ENCODE measurements around the gene MYO3A. TPM values are rescaled to one million over a fixed set of nuclear protein-coding genes. Genes with fewer than 3 reads are reported as not detected.

Gene MYO3A
- total RNA-seq, 1 donor from 2014 or later, result 1.1 TPM

- H3K27me3 Mint-ChIP-seq, result peaks cover 6% of the 10 kb centered on the region
- H3K27ac Mint-ChIP-seq, result no peak overlapping the region
- intact Hi-C loops (cut with micrococcal nuclease), result no loop called here
- peaks cover 37% of the 10 kb centered on the region for H3K4me1 Mint-ChIP-seq
- no peaks in the 10 kb centered on the region for H3K36me3 Mint-ChIP-seq (ENCODE audit: low read depth)
- POLR2A ChIA-PET, result no interaction called here
- no peak for TF ChIP-seq CTCF (IDR thresholded peaks at IDR 0.05)
- H3K9me3 Mint-ChIP-seq, result no peaks in the 10 kb centered on the region
- no peak for ATAC-seq (ENCODE audit: low read depth)
- no peak for DNase-seq
- CTCF ChIA-PET, result no interaction called here
- no peak overlapping the region for H3K4me3 Mint-ChIP-seq
Observed at GRCh38 chr10:25899304-25899703, 34.7 kb upstream of the MYO3A start.

- intact Hi-C loops (cut with micrococcal nuclease), result no loop called here
- CTCF ChIA-PET, result no interaction called here
- peaks cover 46% of the 10 kb centered on the region for H3K4me1 Mint-ChIP-seq
- H3K9me3 Mint-ChIP-seq, result peaks cover 2% of the 10 kb centered on the region
- DNase-seq (no peak), ATAC-seq (ENCODE audit: low read depth) (peak; percentile 52)
- no peak for TF ChIP-seq CTCF (IDR thresholded peaks at IDR 0.05)
- POLR2A ChIA-PET, result no interaction called here
- peaks cover 6% of the 10 kb centered on the region for H3K27me3 Mint-ChIP-seq
- no peaks in the 10 kb centered on the region for H3K36me3 Mint-ChIP-seq (ENCODE audit: low read depth)
- peak overlapping the region; percentile 83 for H3K27ac Mint-ChIP-seq
- peak overlapping the region; percentile 9 for H3K4me3 Mint-ChIP-seq
Observed at GRCh38 chr10:25901199-25901598, 32.8 kb upstream of the MYO3A start.

GRCh38 chr10:25902002-25902401 is 32.0 kb upstream of the MYO3A start:
- H3K4me3 Mint-ChIP-seq, result peak overlapping the region; percentile 63
- DNase-seq, result no peak
- intact Hi-C loops (cut with micrococcal nuclease), result no loop called here
- H3K9me3 Mint-ChIP-seq, result peaks cover 2% of the 10 kb centered on the region
- H3K4me1 Mint-ChIP-seq, result peaks cover 46% of the 10 kb centered on the region
- H3K36me3 Mint-ChIP-seq (ENCODE audit: low read depth), result no peaks in the 10 kb centered on the region
- POLR2A ChIA-PET, result no interaction called here
- H3K27ac Mint-ChIP-seq, result peak overlapping the region; percentile 83
- ATAC-seq (ENCODE audit: low read depth), result peak; percentile 66
- peaks cover 6% of the 10 kb centered on the region for H3K27me3 Mint-ChIP-seq
- TF ChIP-seq CTCF (IDR thresholded peaks at IDR 0.05), result no peak
- CTCF ChIA-PET, result interaction anchor here (1.0 kb wide), 1 partner anchor 33 kb away, joined by 3 read pairs; no protein-coding TSS in a partner anchor

GRCh38 chr10:25907261-25907660 is 26.8 kb upstream of the MYO3A start:
- Mint-ChIP-seq H3K4me3 (no peak overlapping the region), H3K27me3 (no peaks in the 10 kb centered on the region), H3K9me3 (peaks cover 6% of the 10 kb centered on the region), H3K36me3 (ENCODE audit: low read depth) (no peaks in the 10 kb centered on the region), H3K27ac (no peak overlapping the region), H3K4me1 (peaks cover 28% of the 10 kb centered on the region)
- TF ChIP-seq CTCF (IDR thresholded peaks at IDR 0.05), result no peak
- ATAC-seq (ENCODE audit: low read depth) (no peak), DNase-seq (no peak)
- ChIA-PET POLR2A (no interaction called here), CTCF (no interaction called here)
- intact Hi-C loops (cut with micrococcal nuclease), result no loop called here

GRCh38 chr10:25912866-25913265 is 21.2 kb upstream of the MYO3A start:
- H3K36me3 Mint-ChIP-seq (ENCODE audit: low read depth), result no peaks in the 10 kb centered on the region
- POLR2A ChIA-PET, result no interaction called here
- no peak overlapping the region for H3K4me3 Mint-ChIP-seq
- no peak for TF ChIP-seq CTCF (IDR thresholded peaks at IDR 0.05)
- ATAC-seq (ENCODE audit: low read depth), result no peak
- peaks cover 3% of the 10 kb centered on the region for H3K9me3 Mint-ChIP-seq
- intact Hi-C loops (cut with micrococcal nuclease), result no loop called here
- H3K27me3 Mint-ChIP-seq, result peaks cover 3% of the 10 kb centered on the region
- H3K27ac Mint-ChIP-seq, result no peak overlapping the region
- no peak for DNase-seq
- CTCF ChIA-PET, result no interaction called here
- no peaks in the 10 kb centered on the region for H3K4me1 Mint-ChIP-seq

Measured in activated B cell treated with CpG ODN at 0.5 μM for 24 hours (primary cell).